A549 (cell line): ENCODE results near the gene APC2. TPM values are rescaled to one million over a fixed set of nuclear protein-coding genes. Genes with fewer than 3 reads are reported as not detected.

Experiments
- ATAC-seq, 2 experiments: fragments of 200-7000 bp in 1 of 2; fragments of >200 bp in 1 of 2; cut with Nextera tagmentation in 1 of 2; cut with Tn5 transposase in 1 of 2; 3 replicates each; pipeline versions ENCODE4 v1.8.0 to v1.9.1; 2018 to 2020; ENCODE audit warnings: mild to moderate bottlenecking in 1 of 2, moderate library complexity in 1 of 2
- CTCF ChIA-PET: fragments of 300-600 bp; sonication (Branson Sonifier 250); formaldehyde crosslinking; extraction: SDS; loops from one replicate; lab custom pipeline; 2021; ENCODE audit warnings: antibody characterized with exemption, inconsistent platforms; lab: Yijun Ruan, JAX
- POLR2A ChIA-PET: fragments of 350-600 bp; formaldehyde crosslinking; extraction: SDS; loops from one replicate; lab custom pipeline; 2021; ENCODE audit warnings: antibody characterized with exemption, inconsistent platforms; lab: Yijun Ruan, JAX
- DNase-seq, 2 experiments: peaks; one replicate each; pipeline versions ENCODE4 v3.0.0 to v3.0.0-alpha.2; 2011 to 2016; ENCODE audit warnings: low read depth in 1 of 2, low spot score in 1 of 2
- FAIRE-seq: peaks from 2 replicates; lab custom pipeline; 2011; peaks lifted over from hg19 to GRCh38; lab: Jason Lieb, UNC
- H3K27ac ChIP-seq, 2 experiments: fragments of >200 bp; sonication (Bioruptor Twin); formaldehyde crosslinking; 3 replicates each; pipeline ENCODE4 v1.5.1; 2016 to 2017
- H3K4me1 ChIP-seq: fragments of >200 bp; sonication (Bioruptor Twin); formaldehyde crosslinking; 3 replicates; pipeline ENCODE4 v1.6.1; 2016
- H3K4me2 ChIP-seq: fragments of >200 bp; sonication (Bioruptor Twin); formaldehyde crosslinking; 3 replicates; pipeline ENCODE4 v1.6.1; 2016
- H3K4me3 ChIP-seq: fragments of >200 bp; sonication (Bioruptor Twin); formaldehyde crosslinking; 3 replicates; pipeline ENCODE4 v1.5.1; 2016
- H3K9me3 ChIP-seq: fragments of >200 bp; sonication (Bioruptor Twin); formaldehyde crosslinking; 3 replicates; pipeline ENCODE4 v1.6.1; 2016
- BCL3 ChIP-seq: fragments of >200 bp; sonication (Bioruptor Twin); formaldehyde crosslinking; IDR thresholded peaks from 3 replicates; pipeline ENCODE4 v1.6.1; 2016
- CHD2 ChIP-seq: fragments of 150-350 bp; IDR thresholded peaks from 2 replicates; pipeline ENCODE4 v1.6.1; 2014; ENCODE audit warnings: low read length; ENCODE audit not compliant: partially characterized antibody
- CHD4 ChIP-seq: fragments of 200-600 bp; sonication (generic); IDR thresholded peaks from 2 replicates; pipeline ENCODE4 v1.6.1; 2016; ENCODE audit warnings: antibody characterized with exemption, mild to moderate bottlenecking, borderline replicate concordance
- CTCF ChIP-seq: fragments of >200 bp; sonication (Bioruptor Twin); formaldehyde crosslinking; IDR thresholded peaks from 3 replicates; pipeline ENCODE4 v1.5.1; 2016
- E2F6 ChIP-seq: IDR thresholded peaks from 2 replicates; pipeline ENCODE4 v1.6.1; 2012; ENCODE audit warnings: low read depth, borderline replicate concordance
- EHF ChIP-seq: fragments of 250-450 bp; sonication (Bioruptor Pico); IDR thresholded peaks from 2 replicates; pipeline ENCODE4 v1.5.0; 2020; ENCODE audit warnings: mild to moderate bottlenecking
- ELK1 ChIP-seq: fragments of 150-350 bp; IDR thresholded peaks from 2 replicates; pipeline ENCODE4 v1.6.1; 2014; ENCODE audit warnings: low read depth, mild to moderate bottlenecking, low read length
- FOSB ChIP-seq: fragments of 250-450 bp; sonication (Bioruptor Pico); IDR thresholded peaks from 2 replicates; pipeline ENCODE4 v1.5.0; 2020; ENCODE audit warnings: mild to moderate bottlenecking, moderate library complexity
- FOSL2 ChIP-seq, 2 experiments: fragments of 450-650 bp in 1 of 2; fragments of >200 bp in 1 of 2; sonication (Bioruptor Twin) in 1 of 2; formaldehyde crosslinking; IDR thresholded peaks; 2 replicates each; pipeline versions ENCODE4 v1.5.0 to v1.6.1; 2016 to 2020; ENCODE audit warnings: mild to moderate bottlenecking in 1 of 2, moderate library complexity in 1 of 2
- GATA3 ChIP-seq: IDR thresholded peaks from 2 replicates; pipeline ENCODE4 v1.6.1; 2012; ENCODE audit warnings: borderline replicate concordance
- HDAC2 ChIP-seq: fragments of 200-600 bp; sonication (generic); IDR thresholded peaks from 2 replicates; pipeline ENCODE4 v1.6.1; 2016
- HES2 ChIP-seq: fragments of >200 bp; sonication (Bioruptor Twin); formaldehyde crosslinking; IDR thresholded peaks from 2 replicates; pipeline ENCODE4 v1.6.1; 2016
- HOXA7 ChIP-seq: fragments of 250-450 bp; sonication (Bioruptor Pico); IDR thresholded peaks from 2 replicates; pipeline ENCODE4 v1.5.0; 2020; ENCODE audit warnings: mild to moderate bottlenecking, moderate library complexity
- JUN ChIP-seq, 2 experiments: fragments of >200 bp; sonication (Bioruptor Twin); formaldehyde crosslinking; IDR thresholded peaks; 2 replicates in 1 of 2; 3 replicates in 1 of 2; pipeline ENCODE4 v1.6.1; 2016 to 2017
- MAX ChIP-seq: IDR thresholded peaks from 2 replicates; pipeline ENCODE4 v1.6.1; 2012
- PBX3 ChIP-seq: IDR thresholded peaks from 2 replicates; pipeline ENCODE4 v1.6.1; 2012
- PHF8 ChIP-seq: fragments of 200-600 bp; sonication (generic); IDR thresholded peaks from 2 replicates; pipeline ENCODE4 v1.6.1; 2016; ENCODE audit warnings: low read depth, mild to moderate bottlenecking, antibody characterized with exemption, moderate library complexity, borderline replicate concordance
- POLR2A ChIP-seq: IDR thresholded peaks from 2 replicates; pipeline ENCODE4 v1.6.1; 2012; ENCODE audit warnings: mild to moderate bottlenecking, low read length
- REST ChIP-seq: fragments of 200-600 bp; sonication (generic); IDR thresholded peaks from 2 replicates; pipeline ENCODE4 v1.6.1; 2016; ENCODE audit warnings: antibody characterized with exemption, mild to moderate bottlenecking, moderate library complexity
- RNF2 ChIP-seq: fragments of 200-600 bp; sonication (generic); IDR thresholded peaks from 2 replicates; pipeline ENCODE4 v1.6.1; 2016; ENCODE audit warnings: low read depth, mild to moderate bottlenecking, antibody characterized with exemption, moderate library complexity, borderline replicate concordance
- WGBS: methylation state at CpG from one replicate; pipeline ENCODE4 v1.1.6; 2017; ENCODE audit errors: missing lambda C conversion rate; 5-methylcytosine and 5-hydroxymethylcytosine counted together
- polyA plus RNA-seq, 4 experiments: library from polyadenylated mRNA; depleted of rRNA in 3 of 4; stranded (reverse); fragments of >200 nt; fragmentation: RNase III in 1 of 4; extraction: RNeasy Plus Mini Kit Qiagen cat#74134 plus additional on column Dnase treatment in 1 of 4; gene quantifications; 2 replicates in 3 of 4; 3 replicates in 1 of 4; pipeline ENCODE4 v1.2.3, GENCODE V29; 2011 to 2017

The APC2 gene
- polyA plus RNA-seq, 2 of the 4 experiments (the other 2 are of a cell fraction) = 0.36 to 1.6 TPM

GRCh38 chr19:1437609-1438008 is 12.3 kb upstream of the APC2 start (continued):
- TF ChIP-seq CTCF (no peak), HDAC2 (no peak), ELK1 (no peak)
- TF ChIP-seq, all 56 proteins: peak for 0

GRCh38 chr19:1438035-1438932 is 11.6 kb upstream of the APC2 start, which contains the start of gene RPS15:
Gene RPS15, plus strand, starts transcription at chr19:1438396. Its CDS starts 30 bp downstream, at chr19:1438426.
- FAIRE-seq (no peak), ATAC-seq (peak; percentile 81 to 85), DNase-seq (peak; percentile 59 to 96)
- Histone ChIP-seq H3K4me2 (peak within 1 kb of the TSS; percentile 90), H3K27ac (peak within 1 kb of the TSS; percentile 93 to 99), H3K9me3 (no peaks in the 10 kb centered on the region), H3K4me3 (peak within 1 kb of the TSS; percentile 93), H3K4me1 (peaks cover 26% of the 10 kb centered on the region)
- ChIA-PET CTCF (interaction anchor here (0.7 to 1.9 kb wide), 3 partner anchors 11 to 18 kb away, joined by 3 to 5 read pairs (median 3); no protein-coding TSS in a partner anchor), POLR2A (no interaction called here)
- TF ChIP-seq FOSB (CRISPR knock-in tag) (0 out of 2 replicates have a peak, but pooled peaks have one; percentile 36), MAX (peak; percentile 94), CTCF (peak; percentile 60), CHD4 (no peak), JUN (IDR thresholded peaks at IDR 0.05) (peak; percentile 72 to 96), E2F6 (peak; percentile 40; the same call in 1 of the 2 replicates), GATA3 (peak; percentile 47; the same call in 1 of the 2 replicates), HES2 (no peak), PHF8 (peak; percentile 96), BCL3 (peak; percentile 95; the same call in 2 of the 3 replicates), PBX3 (peak; percentile 15; the same call in 1 of the 2 replicates), CHD2 (peak; percentile 94), RNF2 (no peak), REST (peak; percentile 91), EHF (no peak), HOXA7 (CRISPR knock-in tag) (0 out of 2 replicates have a peak, but pooled peaks have one; percentile 31), POLR2A (peak; percentile 93), FOSL2 (IDR thresholded peaks at IDR 0.05) (no peak), FOSL2 (CRISPR knock-in tag; IDR thresholded peaks at IDR 0.05) (no peak; the same call in 1 of the 2 replicates)
- 5% methylated on average over 25 of the region's 100 CpGs for WGBS
